HG02610 (cell line): ENCODE results near the gene PLEKHB2.
"Not testable (repeated sequence)": the region's sequence is repeated elsewhere in the genome, so short reads cannot be mapped to it uniquely, and the experiment has no call there.

Experiments
- ATAC-seq: cut with Tn5 transposase; IDR thresholded peaks from one replicate; pipeline ENCODE4 v1.9.1; 2021; ENCODE audit warnings: mild to moderate bottlenecking, moderate library complexity; ENCODE audit not compliant: unreplicated experiment

Gene PLEKHB2

GRCh38 chr2:131132729-131133128, 27.6 kb downstream of the PLEKHB2 start:
- ATAC-seq, result no peak

- ATAC-seq, result no peak
These were observed 35.4 kb downstream of the PLEKHB2 start for GRCh38 chr2:131140581-131140980.

DNA sequence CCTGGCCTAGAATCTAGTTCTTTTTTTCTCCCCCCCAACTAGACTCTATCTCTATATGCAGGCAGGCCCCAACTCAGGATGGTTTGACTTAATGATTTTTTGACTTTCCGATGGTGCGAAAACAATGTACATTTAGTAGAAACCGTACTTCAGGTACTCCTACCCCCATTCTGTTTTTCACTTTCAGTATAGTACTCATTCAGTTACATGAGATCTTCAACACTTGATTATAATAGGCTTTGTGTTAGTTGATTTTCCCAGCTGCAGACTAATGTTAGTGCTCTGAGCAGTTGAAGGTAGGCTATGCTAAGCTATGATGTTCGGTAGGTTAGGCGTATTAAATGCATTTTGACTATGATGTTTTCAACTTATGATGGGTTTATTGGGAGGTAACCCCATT, 37.7 kb downstream of the PLEKHB2 start:
- no peak for ATAC-seq

DNA sequence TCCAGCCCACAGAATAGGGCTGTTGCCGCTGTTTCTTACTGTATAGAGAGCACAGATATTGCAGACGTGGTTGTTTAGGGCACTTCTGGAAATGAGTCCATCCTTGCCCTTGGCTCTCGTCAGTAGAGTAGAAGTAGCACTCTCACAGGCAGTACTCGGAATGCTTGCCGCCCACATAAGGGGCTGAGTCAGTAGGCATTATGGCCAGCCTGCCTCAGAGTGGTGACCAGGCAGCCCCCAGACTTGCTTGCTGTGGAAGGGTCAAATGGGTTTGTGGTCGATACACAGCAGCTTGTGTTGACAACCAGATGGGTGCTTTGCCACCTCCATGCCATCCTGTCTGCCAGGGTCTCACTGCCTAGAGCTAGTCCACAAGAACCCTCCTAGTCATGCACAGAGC, 38.7 kb downstream of the PLEKHB2 start:
- no peak for ATAC-seq

DNA sequence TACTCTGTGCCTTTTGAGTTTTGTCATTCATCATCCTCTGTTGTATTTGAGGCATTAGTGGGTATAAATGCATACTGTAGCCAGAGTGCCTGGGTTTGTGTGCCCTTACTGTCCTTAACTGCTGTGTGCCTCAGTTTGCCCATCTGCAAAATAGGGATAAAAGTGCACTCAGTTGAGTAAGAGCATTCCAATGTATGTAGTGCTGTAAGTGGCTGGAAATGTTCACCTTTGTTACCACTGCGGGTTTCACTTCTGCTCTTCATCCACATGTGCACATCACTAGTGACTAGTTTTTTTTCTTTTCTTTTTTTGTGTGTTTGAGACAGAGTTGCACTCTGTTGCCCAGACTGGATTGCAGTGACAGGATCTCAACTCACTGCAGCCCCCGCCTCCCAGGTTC, 39.9 kb downstream of the PLEKHB2 start:
- no peak for ATAC-seq

DNA sequence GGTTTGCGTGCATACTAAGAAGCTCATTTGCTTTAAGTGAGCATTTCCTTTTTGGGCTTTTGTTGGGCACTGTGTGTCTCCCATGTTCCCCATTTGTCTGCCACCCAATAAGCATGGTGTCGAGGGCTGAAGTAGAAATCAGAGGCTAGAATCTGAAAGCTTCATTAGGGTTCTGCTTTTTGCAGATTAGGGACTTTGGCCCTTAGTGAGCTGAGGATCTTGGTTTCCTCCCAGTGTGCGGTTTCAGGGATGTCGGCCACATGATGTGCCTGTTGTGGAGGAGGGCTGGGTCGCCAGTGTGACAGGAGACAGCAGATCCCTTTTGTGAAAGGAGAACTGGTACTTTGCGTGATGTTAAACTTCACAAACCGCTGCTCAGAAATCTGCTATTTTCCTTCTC, 41.1 kb downstream of the PLEKHB2 start:
- no peak for ATAC-seq

- ATAC-seq, result peak; percentile 20
These were observed 41.6 kb downstream of the PLEKHB2 start for GRCh38 chr2:131146749-131147148.

DNA sequence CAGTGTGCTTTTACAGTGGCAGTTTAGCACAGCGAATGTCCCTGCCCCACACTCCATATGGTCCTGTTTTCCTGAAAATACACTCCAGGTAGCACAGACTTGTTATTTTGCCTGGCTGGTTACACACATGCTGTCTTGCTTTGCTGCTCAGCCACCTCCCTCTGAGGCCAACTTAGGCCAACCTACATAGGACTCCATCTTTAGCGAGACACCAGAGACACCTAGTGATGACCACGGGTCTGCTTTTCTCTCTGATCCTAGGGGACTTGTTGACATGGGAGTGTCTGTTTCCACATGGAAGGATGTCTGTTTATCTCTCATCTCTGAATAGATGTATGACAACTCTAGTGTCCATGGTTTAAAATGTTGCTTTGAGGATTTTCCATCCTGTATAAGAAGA, 43.3 kb downstream of the PLEKHB2 start:
- ATAC-seq, result no peak

GRCh38 chr2:131150109-131150508, 45.0 kb downstream of the PLEKHB2 start:
- ATAC-seq, result not testable (repeated sequence)

- ATAC-seq, result no peak
These were observed 46.3 kb downstream of the PLEKHB2 start for GRCh38 chr2:131151398-131151797.

- ATAC-seq, result no peak
These were observed 46.9 kb downstream of the PLEKHB2 start for GRCh38 chr2:131152074-131152473.

DNA sequence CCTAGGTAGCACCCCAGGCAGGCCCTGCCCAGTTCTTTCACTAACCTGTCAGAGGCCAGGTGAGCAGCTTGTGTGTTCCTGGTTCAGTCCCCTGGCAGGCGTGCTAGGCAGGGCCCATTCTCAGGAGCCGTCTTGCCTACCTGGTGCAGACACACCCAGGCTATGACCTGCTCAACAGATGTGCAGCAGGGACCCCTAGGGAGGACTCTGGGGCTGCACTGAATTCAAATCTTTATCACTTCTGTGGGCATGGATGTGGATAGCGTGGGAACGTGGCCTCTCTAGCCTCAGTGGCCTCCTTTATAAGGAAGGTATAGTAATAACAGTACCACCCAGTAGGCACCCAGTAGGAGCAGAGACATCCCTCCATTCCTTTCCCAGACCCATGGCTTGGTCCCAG, 48.4 kb downstream of the PLEKHB2 start:
- no peak for ATAC-seq

- ATAC-seq, result peak; percentile 94
These were observed 49.0 kb downstream of the PLEKHB2 start for GRCh38 chr2:131154071-131154531.

GRCh38 chr2:131154647-131155046, 49.5 kb downstream of the PLEKHB2 start:
- ATAC-seq, result no peak

DNA sequence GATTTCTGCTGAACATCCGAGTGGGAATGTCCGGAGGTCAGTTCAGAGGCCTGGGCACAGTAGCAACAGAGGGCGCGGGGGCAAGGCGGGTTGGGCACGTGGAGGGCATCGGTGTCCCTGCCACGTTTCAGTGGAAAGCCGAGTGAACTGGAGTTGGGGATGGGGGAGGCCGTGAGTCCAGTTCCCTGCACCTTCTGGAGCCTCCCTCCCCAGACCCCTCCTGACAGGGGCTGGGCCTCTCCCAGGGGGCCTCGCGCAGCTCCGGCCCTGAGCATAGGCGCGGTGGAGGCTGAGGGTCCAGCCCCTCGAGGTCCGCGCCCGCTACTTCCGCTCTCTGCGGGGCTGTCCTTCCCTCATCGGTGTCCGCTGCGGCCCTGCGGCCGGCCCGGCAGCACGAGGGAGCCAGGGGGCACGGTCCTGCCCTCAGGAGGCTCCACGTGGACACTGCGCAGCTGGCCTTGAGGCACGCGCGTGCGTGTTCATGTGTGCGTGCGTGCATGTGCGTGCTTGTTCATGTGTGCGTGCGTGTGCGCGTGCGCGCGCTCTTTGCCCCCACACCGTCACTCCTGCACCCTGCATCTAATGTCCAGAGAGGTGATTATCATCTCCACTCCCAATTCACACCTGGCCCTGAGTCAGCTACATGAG, 50.2 kb downstream of the PLEKHB2 start:
- ATAC-seq, result no peak

GRCh38 chr2:131156452-131157149, 51.5 kb downstream of the PLEKHB2 start:
- ATAC-seq, result no peak

GRCh38 chr2:131165562-131165961, 60.4 kb downstream of the PLEKHB2 start:
- ATAC-seq, result not testable (repeated sequence)

DNA sequence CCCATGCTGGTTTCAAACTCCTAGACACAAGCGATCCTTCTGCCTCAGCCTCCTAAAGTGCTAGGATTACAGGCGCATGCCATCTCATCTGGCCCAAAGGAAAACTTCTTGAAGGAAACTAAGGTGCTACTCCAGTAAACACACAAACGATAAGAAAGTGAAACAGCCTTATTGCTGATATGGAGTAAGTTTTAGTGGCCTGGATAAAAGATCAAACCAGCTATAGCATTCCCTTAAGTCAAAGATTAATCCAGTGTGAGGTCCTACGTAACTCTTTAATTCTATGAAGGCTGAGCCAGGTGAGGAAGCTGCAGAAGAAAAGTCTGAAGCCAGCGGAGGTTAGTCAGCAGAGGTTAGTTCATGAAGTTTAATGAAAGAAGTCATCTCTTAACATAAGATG, 63.4 kb downstream of the PLEKHB2 start:
- no peak for ATAC-seq

GRCh38 chr2:131178050-131178449, 72.9 kb downstream of the PLEKHB2 start:
- not testable (repeated sequence) for ATAC-seq

GRCh38 chr2:131178721-131179418, 73.7 kb downstream of the PLEKHB2 start:
- ATAC-seq, result not testable (repeated sequence)

DNA sequence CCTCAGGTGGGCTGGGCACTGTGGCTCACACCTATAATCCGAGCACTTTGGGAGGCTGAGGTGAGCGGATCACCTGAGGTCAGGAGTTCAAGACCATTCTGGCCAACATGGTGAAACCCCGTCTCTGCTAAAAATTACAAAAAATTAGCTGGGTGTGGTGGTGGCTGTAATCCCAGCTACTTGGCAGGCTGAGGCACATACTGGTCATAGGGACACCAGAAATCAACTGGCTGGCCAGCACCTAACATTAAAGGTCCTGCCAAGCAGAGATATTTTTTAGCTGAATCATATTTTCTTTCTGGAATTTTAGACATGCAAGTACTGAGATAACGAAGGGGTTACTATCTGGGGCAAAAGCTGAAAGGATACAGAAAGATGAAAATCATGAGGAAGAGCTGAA, 76.3 kb downstream of the PLEKHB2 start:
- ATAC-seq, result not testable (repeated sequence)

- not testable (repeated sequence) for ATAC-seq
These were observed 88.3 kb downstream of the PLEKHB2 start for GRCh38 chr2:131193421-131193820.
